K562 (cell line): ENCODE results near the gene ZKSCAN7. TPM values are rescaled to one million over a fixed set of nuclear protein-coding genes. Genes with fewer than 3 reads are reported as not detected.

Experiments
- ATAC-seq: fragments of 200-7000 bp; cut with Tn5 transposase; 3 replicates; pipeline ENCODE4 v1.9.1; 2020; ENCODE audit warnings: moderate library complexity
- BruUV-seq: library from RNA; stranded (reverse); fragments of 400-500 nt; replicated peaks from 2 replicates; lab custom pipeline; 2021; lab: Mats Ljungman, UMichigan
- CTCF ChIA-PET: fragments of 300-600 bp; formaldehyde crosslinking; extraction: SDS; loops from one replicate; lab custom pipeline; 2021; ENCODE audit warnings: low intra/inter-chr PET ratio; lab: Yijun Ruan, JAX
- POLR2A ChIA-PET: fragments of 300-600, 350-650 bp; sonication (Branson Sonifier 250); formaldehyde crosslinking; extraction: SDS; loops from one replicate; lab custom pipeline; 2021; ENCODE audit warnings: antibody characterized with exemption, inconsistent platforms; lab: Yijun Ruan, JAX
- DNase-seq, 4 experiments: peaks; one replicate each; pipeline versions ENCODE4 v3.0.0 to v3.0.0-alpha.2; 2011 to 2018; ENCODE audit warnings: low spot score in 3 of 4, mixed read lengths in 3 of 4; ENCODE audit errors: extremely low read depth in 1 of 4
- FAIRE-seq: peaks from 2 replicates; lab custom pipeline; 2011; peaks lifted over from hg19 to GRCh38; lab: Jason Lieb, UNC
- H2AFZ ChIP-seq: 2 replicates; pipeline ENCODE4 v1.6.0; 2011; ENCODE audit warnings: low read depth, low read length, control low read depth, inconsistent platforms
- H3K27ac ChIP-seq: fragments of 200-600 bp; 3 replicates; pipeline ENCODE4 v1.8.0; 2011; ENCODE audit warnings: low read depth, mild to moderate bottlenecking, control low read depth, inconsistent platforms, low read length, moderate library complexity, mixed read lengths; ENCODE audit errors: extremely low read depth
- H3K27me3 ChIP-seq, 2 experiments: fragments of 300-600 bp in 1 of 2; 2 replicates in 1 of 2; 3 replicates in 1 of 2; pipeline versions ENCODE4 v1.6.0 to v1.8.0; 2011; ENCODE audit warnings: inconsistent platforms in 2 of 2, low read length in 2 of 2, mild to moderate bottlenecking in 1 of 2, mixed read lengths in 1 of 2, moderate library complexity in 1 of 2; ENCODE audit not compliant: control insufficient read depth in 2 of 2, insufficient read depth in 2 of 2
- H3K36me3 ChIP-seq: fragments of 300-600 bp; 3 replicates; pipeline ENCODE4 v1.8.0; 2011; ENCODE audit warnings: mild to moderate bottlenecking, low read length, inconsistent platforms; ENCODE audit not compliant: control insufficient read depth, insufficient read depth
- H3K4me1 ChIP-seq, 2 experiments: fragments of 200-600 bp in 1 of 2; replicated peaks in 1 of 2; 2 replicates in 1 of 2; 3 replicates in 1 of 2; pipeline versions ENCODE4 v1.5.1 to v1.8.0; 2011; ENCODE audit warnings: inconsistent platforms in 2 of 2, low read length in 2 of 2, mild to moderate bottlenecking in 1 of 2, mixed read lengths in 1 of 2, moderate library complexity in 1 of 2; ENCODE audit not compliant: control insufficient read depth in 2 of 2, insufficient read depth in 2 of 2
- H3K4me2 ChIP-seq: 2 replicates; pipeline ENCODE4 v1.6.1; 2011; ENCODE audit warnings: low read length, control low read depth, inconsistent platforms, mixed read lengths; ENCODE audit not compliant: insufficient read depth
- H3K4me3 ChIP-seq: fragments of 200-600 bp; sonication (generic), shearing (Covaris generic); 2 replicates; pipeline ENCODE4 v1.5.1; 2016; ENCODE audit warnings: control low read depth, inconsistent platforms
- H3K79me2 ChIP-seq: fragments of 200-600 bp; 3 replicates; pipeline ENCODE4 v1.8.0; 2011; ENCODE audit warnings: low read length, inconsistent platforms; ENCODE audit not compliant: control insufficient read depth, insufficient read depth
- H3K9ac ChIP-seq, 2 experiments: 2 replicates each; pipeline versions ENCODE4 v1.6.0 to v1.6.1; 2011; ENCODE audit warnings: low read depth in 2 of 2, low read length in 2 of 2, control low read depth in 1 of 2, inconsistent platforms in 1 of 2, mild to moderate bottlenecking in 1 of 2, mixed read lengths in 1 of 2; ENCODE audit not compliant: insufficient read depth in 1 of 2
- H3K9me1 ChIP-seq: one replicate; pipeline ENCODE4 v1.6.0; 2011; ENCODE audit warnings: inconsistent platforms, mild to moderate bottlenecking, low read length, moderate library complexity; ENCODE audit not compliant: control insufficient read depth, insufficient read depth
- H3K9me3 ChIP-seq: replicated peaks from 2 replicates; pipeline ENCODE4 v1.5.1; 2011; ENCODE audit warnings: low read depth, low read length, inconsistent platforms; ENCODE audit not compliant: control insufficient read depth, insufficient read depth
- H4K20me1 ChIP-seq: replicated peaks from 2 replicates; pipeline ENCODE4 v1.6.1; 2011; ENCODE audit warnings: low read length, inconsistent platforms, mixed read lengths; ENCODE audit not compliant: control insufficient read depth, insufficient read depth
- CREB3L1 ChIP-seq: fragments of 450-650 bp; IDR thresholded peaks from 2 replicates; pipeline ENCODE4 v1.6.1; 2014; ENCODE audit warnings: low read depth, mild to moderate bottlenecking, moderate library complexity, borderline replicate concordance
- DEAF1 ChIP-seq: fragments of 450-650 bp; formaldehyde crosslinking; IDR thresholded peaks from 2 replicates; pipeline ENCODE4 v1.4.0; 2020; ENCODE audit warnings: mild to moderate bottlenecking, moderate library complexity
- FOXP4 ChIP-seq: sonication (generic); formaldehyde crosslinking; IDR thresholded peaks from 2 replicates; pipeline ENCODE4 v1.8.0; 2022; ENCODE audit warnings: mild to moderate bottlenecking, missing genetic modification reagents, borderline replicate concordance
- SMAD2 ChIP-seq: fragments of 150-350 bp; IDR thresholded peaks from 2 replicates; pipeline ENCODE4 v1.6.1; 2014; ENCODE audit warnings: low read depth, mild to moderate bottlenecking, low read length
- ZNF121 ChIP-seq: sonication (generic); formaldehyde crosslinking; conservative IDR thresholded peaks from 2 replicates; pipeline ENCODE4 v1.8.0; 2022; ENCODE audit warnings: missing genetic modification reagents
- ZNF695 ChIP-seq: fragments of 450-650 bp; formaldehyde crosslinking; IDR thresholded peaks from 2 replicates; pipeline ENCODE4 v1.4.0; 2020; ENCODE audit warnings: mild to moderate bottlenecking, moderate library complexity
- WGBS: fragments of 100-300 bp; shearing (Covaris generic); methylation state at CpG from one replicate; pipeline ENCODE4 v1.1.6; 2016; ENCODE audit warnings: low coverage, mixed read lengths; ENCODE audit not compliant: insufficient coverage; ENCODE audit errors: missing lambda C conversion rate; 5-methylcytosine and 5-hydroxymethylcytosine counted together
- in situ Hi-C: fragments of 300-500 bp; cut with MboI; formaldehyde crosslinking; loops from 4 replicates; pipeline ENCODE4 v1.15.0; 2018; ENCODE audit warnings: inconsistent platforms, mixed read lengths
- intact Hi-C: fragments of 100-400 bp; cut with micrococcal nuclease; formaldehyde crosslinking; loops from 2 replicates; pipeline ENCODE4 v1.14.2; 2022
- polyA plus RNA-seq, 8 experiments: library from polyadenylated mRNA; depleted of rRNA in 4 of 8; stranded (reverse) in 5 of 8; unstranded in 3 of 8; fragments of >200 nt; fragmentation: Nextera tagmentation in 2 of 8; fragmentation: Illumina TruSeq in 1 of 8; extraction: Ambion mirVana in 2 of 8; extraction: Trizol in 1 of 8; gene quantifications; 2 replicates each; pipeline versions ENCODE4 v1.2.1 to v1.2.3, GENCODE V29; 2011 to 2014; ENCODE audit warnings: inconsistent platforms in 1 of 8, missing spikeins in 1 of 8
- total RNA-seq, 7 experiments: library from RNA; depleted of rRNA in 6 of 7; stranded (reverse); fragments of >200 nt in 6 of 7; fragmentation: Illumina TruSeq in 2 of 7; extraction: Trizol in 2 of 7; gene quantifications; 2 replicates each; pipeline versions ENCODE4 v1.2.1 to v1.2.3, GENCODE V29; 2011 to 2021; ENCODE audit warnings: low replicate concordance in 1 of 7

Gene ZKSCAN7
- total and polyA plus RNA-seq, 9 of the 15 experiments (the other 6 are each of a cell fraction or from before 2014, with no cell fraction given), result not detected

- Histone ChIP-seq H3K79me2 (peaks cover 75% of the 10 kb centered on the region), H3K9me3 (peaks cover 13% of the 10 kb centered on the region; the same call in 1 of the 2 replicates), H3K9ac (no peak overlapping the region), H3K4me2 (no peak overlapping the region), H3K4me3 (no peak overlapping the region), H3K27me3 (no peaks in the 10 kb centered on the region), H3K4me1 (peaks cover under 1 to 15% of the 10 kb centered on the region in 2 experiments; a peak in 3 of 5 replicates), H3K9me1 (peaks cover under 1% of the 10 kb centered on the region), H4K20me1 (0 out of 2 replicates have a peak, but pooled peaks cover 5% of the 10 kb centered on the region), H3K27ac (no peak overlapping the region), H2AFZ (no peak overlapping the region), H3K36me3 (peaks cover 28% of the 10 kb centered on the region)
- ATAC-seq (no peak), DNase-seq (no peak), FAIRE-seq (no peak)
- intact Hi-C loops (loop anchor here (5.0 kb wide), 1 partner anchor 751 kb away; no protein-coding TSS in a partner anchor), in situ Hi-C loops (no loop called here)
- ChIA-PET CTCF (no interaction called here), POLR2A (interaction anchor here (0.6 to 0.9 kb wide), 3 partner anchors 14 to 306 kb away, joined by 3 to 4 read pairs (median 3); no protein-coding TSS in a partner anchor)
- TF ChIP-seq ZNF121 (peak; percentile 77), CREB3L1 (no peak)
- 93% methylated on average over 3 of the region's 3 CpGs for WGBS
- no TSS peak for BruUV-seq
Measured at GRCh38 chr3:44506556-44506955, 48.4 kb upstream of the ZKSCAN7 start.

- ATAC-seq (no peak), DNase-seq (no peak), FAIRE-seq (no peak)
- Histone ChIP-seq H3K79me2 (peaks cover 75% of the 10 kb centered on the region), H3K9ac (no peak overlapping the region), H2AFZ (no peak overlapping the region), H3K27me3 (no peaks in the 10 kb centered on the region), H3K9me1 (peaks cover 4% of the 10 kb centered on the region), H3K36me3 (peaks cover 24% of the 10 kb centered on the region), H3K9me3 (peaks cover 9% of the 10 kb centered on the region; the same call in 1 of the 2 replicates), H3K4me1 (peaks cover 4 to 17% of the 10 kb centered on the region in 2 experiments; a peak in 4 of 5 replicates), H3K4me3 (no peak overlapping the region), H3K27ac (no peak overlapping the region), H4K20me1 (0 out of 2 replicates have a peak, but pooled peaks cover 5% of the 10 kb centered on the region), H3K4me2 (no peak overlapping the region)
- no TSS peak for BruUV-seq
- whole genome bisulfite sequencing, result 91% methylated on average over 5 of the region's 5 CpGs
- ChIA-PET CTCF (no interaction called here), POLR2A (interaction anchor here (0.6 to 0.9 kb wide), 4 partner anchors 14 to 306 kb away, joined by 3 to 4 read pairs (median 3); no protein-coding TSS in a partner anchor)
- in situ Hi-C loops, result no loop called here
- intact Hi-C loops, result loop anchor here (5.0 kb wide), 1 partner anchor 750 kb away; no protein-coding TSS in a partner anchor
- TF ChIP-seq SMAD2 (no peak), DEAF1 (CRISPR knock-in tag) (no peak), ZNF695 (CRISPR knock-in tag) (no peak), FOXP4 (CRISPR knock-in tag) (no peak)
Measured at GRCh38 chr3:44506961-44507360, 48.0 kb upstream of the ZKSCAN7 start.
